ENCODE data around the gene GLI1.
A peak's percentile ranks its signal among the peaks of the same experiment; 100 is the strongest.

Gene GLI1

GRCh38 chr12:57479376-57480115, 20.0 kb downstream of the GLI1 start, which contains the start of gene ARHGAP9:
Gene ARHGAP9, minus strand, starts transcription at chr12:57479866. Its CDS starts 460 bp downstream, at chr12:57479406.
- no peak within 1 kb of the TSS for H3K27ac ChIP-seq (replicated peaks; ENCODE audit: low read length)
- H3K9ac ChIP-seq (ENCODE audit: low read depth, low read length, poor library complexity): no peak within 1 kb of the TSS
- no peak within 1 kb of the TSS for H4K8ac ChIP-seq (ENCODE audit: low read depth, low read length)
- no peak within 1 kb of the TSS for H2AK5ac ChIP-seq (ENCODE audit: low read depth, low read length)
- H2BK15ac ChIP-seq (ENCODE audit: low read length): no peak within 1 kb of the TSS
- H3K4me2 ChIP-seq (ENCODE audit: insufficient read depth, low read length, poor library complexity, severe bottlenecking): no peak within 1 kb of the TSS
- no peak within 1 kb of the TSS for H3K4me3 ChIP-seq (ENCODE audit: low read length in 2 of 2)
- H3K79me1 ChIP-seq (ENCODE audit: low read depth, low read length): no peaks in the 10 kb centered on the region
- WGBS, 2 donors (ENCODE audit: extremely low coverage in 2 of 2, insufficient read length in 2 of 2, insufficient replicate concordance in 1 of 2): no CpG with 5 or more reads among the region's 6 CpGs
- no peak within 1 kb of the TSS for H3K4ac ChIP-seq (ENCODE audit: low read length)
- H3K27me3 ChIP-seq (ENCODE audit: control insufficient read depth in 3 of 3, insufficient read depth in 3 of 3, low read depth in 1 of 3, low read length in 3 of 3): peaks cover 21 to 51% (median 50%) of the 10 kb centered on the region in 3 experiments
- H4K91ac ChIP-seq (ENCODE audit: low read depth, low read length, poor library complexity): no peak within 1 kb of the TSS
- no peak for DNase-seq (ENCODE audit: low spot score)
- H3K14ac ChIP-seq (ENCODE audit: low read length): no peak within 1 kb of the TSS
- no peak within 1 kb of the TSS for H2AFZ ChIP-seq (ENCODE audit: low read length)
- H3K23ac ChIP-seq (ENCODE audit: low read depth, low read length, poor library complexity): no peak within 1 kb of the TSS
- no peak within 1 kb of the TSS for H2BK120ac ChIP-seq (ENCODE audit: low read depth, low read length)
- no peak within 1 kb of the TSS for H2BK12ac ChIP-seq (ENCODE audit: low read length)
- H3K9me3 ChIP-seq (replicated peaks in 1 of 2; ENCODE audit: control insufficient read depth in 2 of 2, insufficient read depth in 1 of 2, low read depth in 1 of 2, low read length in 2 of 2): peaks cover 0 to 2% of the 10 kb centered on the region in 2 donors
- H2BK5ac ChIP-seq (ENCODE audit: low read length): no peak within 1 kb of the TSS
- no peaks in the 10 kb centered on the region for H3K36me3 ChIP-seq (replicated peaks in 1 of 2; ENCODE audit: control insufficient read depth in 2 of 2, insufficient read depth in 2 of 2, low read length in 2 of 2)
- peaks cover 5 to 23% of the 10 kb centered on the region in 2 donors for H3K4me1 ChIP-seq (ENCODE audit: control insufficient read depth in 2 of 2, insufficient read depth in 1 of 2, low read depth in 1 of 2, low read length in 2 of 2)
- H3K18ac ChIP-seq (ENCODE audit: low read length): no peak within 1 kb of the TSS

DNA sequence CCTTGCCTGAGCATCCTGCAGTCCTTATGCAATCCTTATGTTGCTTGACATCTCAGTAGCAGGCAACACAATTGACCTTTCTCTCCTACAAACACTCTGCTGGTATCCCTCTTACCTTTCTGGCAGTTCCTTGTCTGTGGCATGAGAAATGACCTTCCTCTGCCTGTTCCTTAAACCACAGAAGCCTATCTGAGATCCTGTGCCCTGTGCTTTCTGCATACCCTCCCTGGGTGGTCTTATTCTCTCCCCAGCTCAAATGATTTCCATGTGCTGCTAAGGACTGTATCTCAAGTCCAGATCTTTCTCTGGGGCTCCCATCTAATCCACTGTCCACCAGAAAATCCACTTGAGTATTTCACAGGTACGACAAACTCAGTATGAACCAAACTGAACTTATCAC, 22.1 kb downstream of the GLI1 start:
- Histone ChIP-seq H4K8ac (ENCODE audit: low read depth, low read length) (no peak overlapping the region), H3K9ac (ENCODE audit: low read depth, low read length, poor library complexity) (no peak overlapping the region), H2BK120ac (ENCODE audit: low read depth, low read length) (no peak overlapping the region), H2BK12ac (ENCODE audit: low read length) (no peak overlapping the region), H2AK5ac (ENCODE audit: low read depth, low read length) (no peak overlapping the region), H3K27me3 (ENCODE audit: control insufficient read depth in 3 of 3, insufficient read depth in 3 of 3, low read depth in 1 of 3, low read length in 3 of 3) (peaks cover 3 to 29% (median 29%) of the 10 kb centered on the region in 3 experiments), H3K14ac (ENCODE audit: low read length) (no peak overlapping the region), H3K4me3 (ENCODE audit: low read length in 2 of 2) (no peak overlapping the region), H3K36me3 (replicated peaks in 1 of 2; ENCODE audit: control insufficient read depth in 2 of 2, insufficient read depth in 2 of 2, low read length in 2 of 2) (no peaks in the 10 kb centered on the region), H3K4ac (ENCODE audit: low read length) (no peak overlapping the region), H3K79me1 (ENCODE audit: low read depth, low read length) (no peaks in the 10 kb centered on the region), H3K18ac (ENCODE audit: low read length) (no peak overlapping the region), H2BK15ac (ENCODE audit: low read length) (no peak overlapping the region), H3K4me1 (ENCODE audit: control insufficient read depth in 2 of 2, insufficient read depth in 1 of 2, low read depth in 1 of 2, low read length in 2 of 2) (peaks cover 0 to 12% of the 10 kb centered on the region in 2 donors), H3K23ac (ENCODE audit: low read depth, low read length, poor library complexity) (no peak overlapping the region), H3K27ac (replicated peaks; ENCODE audit: low read length) (no peak overlapping the region), H3K4me2 (ENCODE audit: insufficient read depth, low read length, poor library complexity, severe bottlenecking) (no peak overlapping the region), H3K9me3 (replicated peaks in 1 of 2; ENCODE audit: control insufficient read depth in 2 of 2, insufficient read depth in 1 of 2, low read depth in 1 of 2, low read length in 2 of 2) (no peaks in the 10 kb centered on the region), H2AFZ (ENCODE audit: low read length) (peak overlapping the region; percentile 54), H2BK5ac (ENCODE audit: low read length) (no peak overlapping the region), H4K91ac (ENCODE audit: low read depth, low read length, poor library complexity) (no peak overlapping the region)
- WGBS, 2 donors (ENCODE audit: extremely low coverage in 2 of 2, insufficient read length in 2 of 2, insufficient replicate concordance in 1 of 2): no CpG with 5 or more reads among the region's 1 CpG
- DNase-seq (ENCODE audit: low spot score): no peak

GRCh38 chr12:57483466-57483865, 23.9 kb downstream of the GLI1 start:
- no peak overlapping the region for H3K9ac ChIP-seq (ENCODE audit: low read depth, low read length, poor library complexity)
- H3K79me1 ChIP-seq (ENCODE audit: low read depth, low read length): peaks cover 5% of the 10 kb centered on the region
- H3K18ac ChIP-seq (ENCODE audit: low read length): no peak overlapping the region
- no peaks in the 10 kb centered on the region for H3K36me3 ChIP-seq (replicated peaks in 1 of 2; ENCODE audit: control insufficient read depth in 2 of 2, insufficient read depth in 2 of 2, low read length in 2 of 2)
- H3K4me1 ChIP-seq (ENCODE audit: control insufficient read depth in 2 of 2, insufficient read depth in 1 of 2, low read depth in 1 of 2, low read length in 2 of 2): peaks cover 0 to 2% of the 10 kb centered on the region in 2 donors
- no peak overlapping the region for H2BK12ac ChIP-seq (ENCODE audit: low read length)
- H3K4me2 ChIP-seq (ENCODE audit: insufficient read depth, low read length, poor library complexity, severe bottlenecking): no peak overlapping the region
- no peak overlapping the region for H4K91ac ChIP-seq (ENCODE audit: low read depth, low read length, poor library complexity)
- H4K8ac ChIP-seq (ENCODE audit: low read depth, low read length): no peak overlapping the region
- no peak overlapping the region for H3K23ac ChIP-seq (ENCODE audit: low read depth, low read length, poor library complexity)
- H2BK5ac ChIP-seq (ENCODE audit: low read length): no peak overlapping the region
- H3K4me3 ChIP-seq (ENCODE audit: low read length in 2 of 2): no peak overlapping the region
- H2BK15ac ChIP-seq (ENCODE audit: low read length): no peak overlapping the region
- H2AK5ac ChIP-seq (ENCODE audit: low read depth, low read length): no peak overlapping the region
- no peak overlapping the region for H3K14ac ChIP-seq (ENCODE audit: low read length)
- DNase-seq (ENCODE audit: low spot score): no peak
- no CpG with 5 or more reads among the region's 5 CpGs for WGBS, 2 donors (ENCODE audit: extremely low coverage in 2 of 2, insufficient read length in 2 of 2, insufficient replicate concordance in 1 of 2)
- no peak overlapping the region for H3K4ac ChIP-seq (ENCODE audit: low read length)
- no peaks in the 10 kb centered on the region for H3K9me3 ChIP-seq (replicated peaks in 1 of 2; ENCODE audit: control insufficient read depth in 2 of 2, insufficient read depth in 1 of 2, low read depth in 1 of 2, low read length in 2 of 2)
- H3K27ac ChIP-seq (replicated peaks; ENCODE audit: low read length): no peak overlapping the region
- peak overlapping the region; percentile 25 for H2AFZ ChIP-seq (ENCODE audit: low read length)
- peaks cover 0 to 15% (median 13%) of the 10 kb centered on the region in 3 experiments for H3K27me3 ChIP-seq (ENCODE audit: control insufficient read depth in 3 of 3, insufficient read depth in 3 of 3, low read depth in 1 of 3, low read length in 3 of 3)
- H2BK120ac ChIP-seq (ENCODE audit: low read depth, low read length): no peak overlapping the region

DNA sequence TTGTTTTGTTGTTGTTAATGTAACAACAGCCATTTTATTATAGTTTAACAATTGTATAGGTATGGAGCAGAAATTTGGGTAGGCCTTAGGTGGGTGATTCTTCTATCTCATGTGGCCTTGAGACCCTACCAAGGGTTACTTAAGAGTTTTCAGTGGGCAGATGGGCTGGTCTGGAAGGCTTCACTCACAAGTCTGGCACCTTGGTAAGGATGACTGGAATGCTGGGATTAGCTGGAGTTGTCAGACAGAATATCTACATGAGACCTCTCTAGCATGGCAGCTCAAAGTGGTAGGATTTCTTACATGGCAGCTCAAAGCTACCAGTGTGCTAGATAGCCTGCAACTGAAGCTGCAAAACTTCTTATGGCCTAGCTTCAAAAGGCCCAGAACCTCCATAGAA, 26.1 kb downstream of the GLI1 start:
- H3K27ac ChIP-seq (replicated peaks; ENCODE audit: low read length): no peak overlapping the region
- no peak overlapping the region for H4K8ac ChIP-seq (ENCODE audit: low read depth, low read length)
- no peak overlapping the region for H3K9ac ChIP-seq (ENCODE audit: low read depth, low read length, poor library complexity)
- H4K91ac ChIP-seq (ENCODE audit: low read depth, low read length, poor library complexity): no peak overlapping the region
- H3K4me3 ChIP-seq (ENCODE audit: low read length in 2 of 2): no peak overlapping the region
- no peak overlapping the region for H2BK5ac ChIP-seq (ENCODE audit: low read length)
- H3K4me2 ChIP-seq (ENCODE audit: insufficient read depth, low read length, poor library complexity, severe bottlenecking): no peak overlapping the region
- peaks cover 0 to 3% (median 0%) of the 10 kb centered on the region in 3 experiments for H3K27me3 ChIP-seq (ENCODE audit: control insufficient read depth in 3 of 3, insufficient read depth in 3 of 3, low read depth in 1 of 3, low read length in 3 of 3)
- no peak overlapping the region for H3K14ac ChIP-seq (ENCODE audit: low read length)
- no peaks in the 10 kb centered on the region for H3K9me3 ChIP-seq (replicated peaks in 1 of 2; ENCODE audit: control insufficient read depth in 2 of 2, insufficient read depth in 1 of 2, low read depth in 1 of 2, low read length in 2 of 2)
- H2AFZ ChIP-seq (ENCODE audit: low read length): peak overlapping the region; percentile 23
- H2AK5ac ChIP-seq (ENCODE audit: low read depth, low read length): no peak overlapping the region
- peaks cover 10% of the 10 kb centered on the region for H3K79me1 ChIP-seq (ENCODE audit: low read depth, low read length)
- peaks cover 3 to 6% of the 10 kb centered on the region in 2 donors for H3K4me1 ChIP-seq (ENCODE audit: control insufficient read depth in 2 of 2, insufficient read depth in 1 of 2, low read depth in 1 of 2, low read length in 2 of 2)
- no peak overlapping the region for H2BK120ac ChIP-seq (ENCODE audit: low read depth, low read length)
- H3K36me3 ChIP-seq (replicated peaks in 1 of 2; ENCODE audit: control insufficient read depth in 2 of 2, insufficient read depth in 2 of 2, low read length in 2 of 2): peaks cover 12 to 22% of the 10 kb centered on the region in 2 donors
- H3K18ac ChIP-seq (ENCODE audit: low read length): no peak overlapping the region
- H3K23ac ChIP-seq (ENCODE audit: low read depth, low read length, poor library complexity): no peak overlapping the region
- no peak for DNase-seq (ENCODE audit: low spot score)
- H2BK15ac ChIP-seq (ENCODE audit: low read length): no peak overlapping the region
- H3K4ac ChIP-seq (ENCODE audit: low read length): no peak overlapping the region
- no peak overlapping the region for H2BK12ac ChIP-seq (ENCODE audit: low read length)

Measured in neuronal stem cell (in vitro differentiated cells).